Cardiac muscle cell (in vitro differentiated cells and primary cell): Measurements from ENCODE around the gene TMEM272. TPM values are rescaled to one million over a fixed set of nuclear protein-coding genes. Genes with fewer than 3 reads are reported as not detected.

Source experiments
- DNase-seq, 2 donors: peaks; one replicate each; pipeline versions ENCODE4 v3.0.0 to v3.0.0-alpha.2; 2010 to 2017; ENCODE audit warnings: low read depth in 1 of 2, low spot score in 1 of 2
- H3K27ac ChIP-seq: fragments of 200-600 bp; sonication (generic); 2 replicates; pipeline ENCODE4 v1.5.1; 2016
- H3K27me3 ChIP-seq: fragments of 200-600 bp; sonication (generic); 2 replicates; pipeline ENCODE4 v1.6.0; 2016; ENCODE audit warnings: control low read depth
- H3K36me3 ChIP-seq: fragments of 200-600 bp; sonication (generic); 2 replicates; pipeline ENCODE4 v1.5.1; 2016; ENCODE audit warnings: control low read depth
- H3K4me1 ChIP-seq: fragments of 200-600 bp; sonication (generic); 2 replicates; pipeline ENCODE4 v1.8.1; 2017; ENCODE audit warnings: low read depth, mild to moderate bottlenecking, mixed run types
- H3K4me3 ChIP-seq: fragments of 200-600 bp; sonication (generic); 2 replicates; pipeline ENCODE4 v1.5.1; 2016; ENCODE audit warnings: mild to moderate bottlenecking
- H3K9me3 ChIP-seq: fragments of 200-600 bp; sonication (generic); 2 replicates; pipeline ENCODE4 v1.5.1; 2017; ENCODE audit warnings: low read depth, mild to moderate bottlenecking, control low read depth
- CTCF ChIP-seq: IDR thresholded peaks from 2 replicates; pipeline ENCODE4 v1.5.1; 2012; ENCODE audit warnings: low read depth, mild to moderate bottlenecking, low read length
- polyA plus RNA-seq: library from polyadenylated mRNA; unstranded; fragments of >200 nt; fragmentation: Nextera tagmentation; extraction: Ambion mirVana; gene quantifications from 2 replicates; pipeline ENCODE4 v1.2.1, GENCODE V29; 2016
- total RNA-seq: library from RNA; depleted of rRNA; stranded (reverse); fragments of >200 nt; gene quantifications from 2 replicates; pipeline ENCODE4 v1.2.3, GENCODE V29; 2016

TMEM272 gene
- total and polyA plus RNA-seq, 2 experiments from 2014 or later, result 0.12 TPM; not detected in 1

DNA sequence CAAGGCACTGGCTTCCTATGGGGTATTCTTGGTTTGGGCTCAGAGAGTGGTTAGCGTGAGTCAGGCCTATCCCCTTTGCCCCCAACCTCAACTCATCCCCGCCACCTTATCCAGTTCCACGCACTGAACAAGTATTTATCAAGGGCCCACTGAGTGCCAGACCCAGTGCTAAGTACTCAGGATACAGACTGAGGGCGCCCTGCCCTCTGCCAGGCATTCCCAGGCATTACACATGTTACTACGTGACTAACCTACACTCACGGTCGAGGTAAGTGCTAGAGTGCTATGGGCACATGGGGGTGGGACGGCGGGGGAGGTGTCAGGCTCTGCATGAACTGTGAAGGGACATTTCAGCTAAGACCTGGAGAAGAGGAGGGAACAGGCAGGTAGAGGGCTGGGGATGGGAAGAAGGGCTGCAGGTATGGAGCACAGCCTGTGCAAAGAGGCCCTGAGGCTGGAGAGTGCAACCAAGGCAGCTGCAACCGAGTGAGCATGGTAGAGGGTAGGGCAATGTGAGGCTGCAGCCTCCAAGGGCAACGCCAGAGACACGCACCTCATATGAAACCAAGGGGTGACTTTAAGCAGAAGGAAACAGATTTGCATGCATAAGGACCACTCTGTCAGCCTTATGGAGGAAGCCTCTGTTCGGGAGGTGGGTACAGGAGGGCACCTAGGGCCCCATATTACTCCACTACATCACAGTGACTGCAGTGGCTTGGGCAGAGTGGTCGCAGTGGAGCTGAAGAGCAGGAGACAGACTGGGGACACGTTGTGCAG, 63.5 kb downstream of the TMEM272 start:
- peak; percentile 41 for TF ChIP-seq CTCF
- no peaks in the 10 kb centered on the region for H3K27me3 ChIP-seq
- no peak overlapping the region for H3K27ac ChIP-seq
- H3K4me1 ChIP-seq, result peaks cover under 1% of the 10 kb centered on the region
- H3K9me3 ChIP-seq, result no peaks in the 10 kb centered on the region
- peak; percentile 34 to 58 for DNase-seq
- H3K4me3 ChIP-seq, result no peak overlapping the region
- no peaks in the 10 kb centered on the region for H3K36me3 ChIP-seq

GRCh38 chr13:51780099-51780498, 64.9 kb downstream of the TMEM272 start:
- no peak overlapping the region for H3K27ac ChIP-seq
- no peaks in the 10 kb centered on the region for H3K36me3 ChIP-seq
- no peaks in the 10 kb centered on the region for H3K9me3 ChIP-seq
- no peak overlapping the region for H3K4me3 ChIP-seq
- no peaks in the 10 kb centered on the region for H3K27me3 ChIP-seq
- DNase-seq, result no peak
- TF ChIP-seq CTCF, result no peak
- H3K4me1 ChIP-seq, result no peaks in the 10 kb centered on the region

DNA sequence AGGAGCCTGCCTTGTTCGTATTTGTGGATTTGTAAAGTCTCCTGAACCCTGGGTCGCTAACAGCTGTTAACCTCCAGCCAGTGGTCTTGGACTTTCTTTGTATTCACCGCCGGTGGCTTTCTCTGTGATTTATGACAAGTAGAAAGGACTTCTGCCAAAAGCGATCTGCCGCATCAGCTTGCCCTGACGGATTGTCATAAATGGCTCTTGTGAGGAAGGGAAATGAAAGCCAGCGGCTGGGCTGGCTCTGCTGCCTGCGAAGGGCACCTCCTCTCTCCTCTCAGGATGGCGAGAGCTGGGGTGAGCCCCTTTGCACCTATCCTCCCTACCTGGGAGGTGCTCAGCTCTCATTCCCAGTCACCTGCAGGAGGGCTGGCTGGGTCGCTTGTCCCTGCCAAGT, 66.6 kb downstream of the TMEM272 start:
- Histone ChIP-seq H3K9me3 (no peaks in the 10 kb centered on the region), H3K27ac (no peak overlapping the region), H3K4me3 (no peak overlapping the region), H3K27me3 (no peaks in the 10 kb centered on the region), H3K36me3 (no peaks in the 10 kb centered on the region), H3K4me1 (no peaks in the 10 kb centered on the region)
- no peak for DNase-seq
- no peak for TF ChIP-seq CTCF

GRCh38 chr13:51777921-51778320, 67.1 kb downstream of the TMEM272 start:
- Histone ChIP-seq H3K27ac (no peak overlapping the region), H3K4me1 (no peaks in the 10 kb centered on the region), H3K4me3 (no peak overlapping the region), H3K36me3 (no peaks in the 10 kb centered on the region), H3K27me3 (no peaks in the 10 kb centered on the region), H3K9me3 (no peaks in the 10 kb centered on the region)
- no peak for DNase-seq
- no peak for TF ChIP-seq CTCF

DNA sequence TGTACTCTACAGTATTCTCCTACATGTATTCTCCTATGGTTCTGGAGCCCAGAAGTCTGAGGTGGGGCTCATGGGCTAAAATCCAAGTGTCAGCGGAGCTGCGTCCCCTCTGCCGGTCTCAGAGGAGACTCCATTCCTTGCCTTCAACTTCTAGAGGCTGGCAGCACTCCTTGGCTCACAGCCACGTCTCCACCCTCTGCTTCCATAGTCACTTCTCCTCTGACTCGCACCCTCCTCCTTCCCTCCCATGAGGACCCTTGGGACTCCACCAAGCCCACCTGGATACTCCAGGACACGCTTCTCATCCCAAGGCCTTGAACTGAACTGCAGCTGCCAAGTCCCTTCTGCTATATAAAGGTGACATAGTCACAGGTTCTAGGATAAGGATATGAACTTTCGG, 68.8 kb downstream of the TMEM272 start:
- no peak for DNase-seq
- Histone ChIP-seq H3K9me3 (no peaks in the 10 kb centered on the region), H3K36me3 (no peaks in the 10 kb centered on the region), H3K27me3 (no peaks in the 10 kb centered on the region), H3K4me1 (no peaks in the 10 kb centered on the region), H3K27ac (no peak overlapping the region), H3K4me3 (no peak overlapping the region)
- TF ChIP-seq CTCF, result no peak
